ENCODE data around the gene HPS1. TPM values are rescaled to one million over a fixed set of nuclear protein-coding genes. Genes with fewer than 3 reads are reported as not detected.

Gene HPS1
- total and polyA plus RNA-seq, 7 donors, result 11.5 to 29.1 (median 15.6) TPM

DNA sequence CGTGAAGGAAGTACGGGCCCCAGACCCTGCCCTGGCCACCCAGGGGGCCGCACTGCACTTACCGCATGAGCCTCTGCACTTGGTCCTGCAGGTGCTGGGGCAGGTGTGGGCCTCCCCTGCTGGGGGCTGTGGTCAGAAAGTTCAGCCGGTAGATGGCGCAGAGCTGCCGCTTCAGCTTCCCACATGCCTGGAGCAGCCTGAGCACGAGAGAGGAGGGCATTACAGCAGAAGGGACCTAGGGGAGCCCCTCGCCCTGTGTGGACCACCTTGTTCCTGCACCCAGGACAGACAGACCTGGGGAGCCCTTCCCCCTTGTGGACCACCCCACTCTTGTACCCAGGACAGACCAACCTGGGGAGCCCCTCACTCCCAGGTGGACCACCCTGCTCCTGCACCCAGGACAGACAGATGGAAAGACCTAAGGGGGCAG, 23.0 kb downstream of the HPS1 start:
- H3K4me3 ChIP-seq, result no peak overlapping the region
- ATAC-seq (no peak), DNase-seq (no peak)
- intact Hi-C loops (cut with DNase I), result loop anchor here in 1 of 2 donors (10.0 kb wide), 1 partner anchor 159 kb away; the partner anchor contains the start of gene LOXL4
- H3K36me3 ChIP-seq (ENCODE audit: insufficient read depth in 1 of 2, low read depth in 1 of 2), result peaks cover 2 to 75% of the 10 kb centered on the region in 2 donors
- no peak for TF ChIP-seq CTCF (IDR thresholded peaks at IDR 0.05)
- H3K9me3 ChIP-seq, result no peaks in the 10 kb centered on the region
- H3K27ac ChIP-seq, result no peak overlapping the region
- 93 to 98% (median 93%) methylated on average over 8 to 9 of the region's 9 CpGs for WGBS, 3 donors
- no peaks in the 10 kb centered on the region for H3K27me3 ChIP-seq (ENCODE audit: insufficient read depth in 3 of 3, low read length in 2 of 3)
- no peaks in the 10 kb centered on the region for H3K4me1 ChIP-seq

GRCh38 chr10:98422182-98422581, 24.6 kb downstream of the HPS1 start:
- H3K9me3 ChIP-seq, result no peaks in the 10 kb centered on the region
- no peaks in the 10 kb centered on the region for H3K4me1 ChIP-seq
- DNase-seq (no peak), ATAC-seq (no peak)
- no peak overlapping the region for H3K27ac ChIP-seq
- intact Hi-C loops (cut with DNase I), result loop anchor here in 1 of 2 donors (10.0 kb wide), 1 partner anchor 157 kb away; the partner anchor contains the start of gene LOXL4
- no peaks in the 10 kb centered on the region for H3K27me3 ChIP-seq (ENCODE audit: insufficient read depth in 3 of 3, low read length in 2 of 3)
- no peak for TF ChIP-seq CTCF (IDR thresholded peaks at IDR 0.05)
- peaks cover 2 to 78% of the 10 kb centered on the region in 2 donors for H3K36me3 ChIP-seq (ENCODE audit: insufficient read depth in 1 of 2, low read depth in 1 of 2)
- no peak overlapping the region for H3K4me3 ChIP-seq
- 93 to 94% (median 94%) methylated on average over 10 of the region's 10 CpGs for WGBS, 3 donors

- ATAC-seq (no peak), DNase-seq (no peak)
- WGBS, 3 donors, result 72 to 82% (median 74%) methylated on average over 9 of the region's 9 CpGs
- Histone ChIP-seq H3K27me3 (ENCODE audit: insufficient read depth in 3 of 3, low read length in 2 of 3) (no peaks in the 10 kb centered on the region), H3K4me3 (no peak overlapping the region), H3K4me1 (peaks cover under 1% of the 10 kb centered on the region), H3K36me3 (ENCODE audit: insufficient read depth in 1 of 2, low read depth in 1 of 2) (peaks cover 2 to 74% of the 10 kb centered on the region in 2 donors), H3K9me3 (no peaks in the 10 kb centered on the region), H3K27ac (no peak overlapping the region)
- TF ChIP-seq CTCF (IDR thresholded peaks at IDR 0.05), result no peak
- intact Hi-C loops (cut with DNase I), result loop anchor here in 1 of 2 donors (10.0 kb wide), 1 partner anchor 156 kb away; the partner anchor contains the start of gene LOXL4
These were observed 25.9 kb downstream of the HPS1 start for GRCh38 chr10:98420786-98421185.

- peaks cover 11% of the 10 kb centered on the region for H3K4me1 ChIP-seq
- DNase-seq, result no peak
- peak in 1 of 4 donors; percentile 1 for ATAC-seq
- no peak for TF ChIP-seq CTCF (IDR thresholded peaks at IDR 0.05)
- intact Hi-C loops (cut with DNase I), result loop anchor here in 1 of 2 donors (10.0 kb wide), 1 partner anchor 155 kb away; the partner anchor contains the start of gene LOXL4
- WGBS, 3 donors, result 69 to 81% (median 73%) methylated on average over 17 of the region's 17 CpGs
- no peaks in the 10 kb centered on the region for H3K27me3 ChIP-seq (ENCODE audit: insufficient read depth in 3 of 3, low read length in 2 of 3)
- H3K27ac ChIP-seq, result no peak overlapping the region
- H3K9me3 ChIP-seq, result no peaks in the 10 kb centered on the region
- no peak overlapping the region for H3K4me3 ChIP-seq
- peaks cover 2 to 64% of the 10 kb centered on the region in 2 donors for H3K36me3 ChIP-seq (ENCODE audit: insufficient read depth in 1 of 2, low read depth in 1 of 2)
These were observed 27.1 kb downstream of the HPS1 start for GRCh38 chr10:98419469-98420261.
